Tibial nerve (tissue), 4 donors: Measurements from ENCODE around the gene CMC4. TPM values are rescaled to one million over a fixed set of nuclear protein-coding genes. Genes with fewer than 3 reads are reported as not detected.

ENCODE experiments used
- DNase-seq, 2 donors: peaks; one replicate each; pipeline ENCODE4 v3.0.0-alpha.2; 2019; ENCODE audit warnings: low spot score in 2 of 2
- H3K27ac ChIP-seq, 4 donors: fragments of 200-600 bp; sonication (generic) in 3 of 4; one replicate each; pipeline ENCODE4 v1.5.1; 2017 to 2019; ENCODE audit warnings: mild to moderate bottlenecking in 1 of 4
- H3K27me3 ChIP-seq, 2 donors: fragments of 200-600 bp; sonication (generic) in 1 of 2; one replicate each; pipeline versions ENCODE4 v1.5.1 to v1.6.0; 2017 to 2019
- H3K36me3 ChIP-seq, 3 donors: fragments of 200-600 bp; sonication (generic); one replicate each; pipeline ENCODE4 v1.5.1; 2018 to 2019
- H3K4me1 ChIP-seq, 4 donors: fragments of 200-600 bp; sonication (generic) in 3 of 4; one replicate each; pipeline ENCODE4 v1.5.1; 2017 to 2019
- H3K4me3 ChIP-seq, 4 donors: fragments of 200-600 bp; sonication (generic) in 3 of 4; one replicate each; pipeline ENCODE4 v1.5.1; 2017 to 2019; ENCODE audit warnings: mild to moderate bottlenecking in 1 of 4, moderate library complexity in 1 of 4
- H3K9me3 ChIP-seq, 4 donors: fragments of 200-600 bp; sonication (generic) in 3 of 4; one replicate each; pipeline ENCODE4 v1.5.1; 2017 to 2019
- CTCF ChIP-seq, 5 experiments: fragments of 200-600 bp in 3 of 5; fragments of 450-650 bp in 2 of 5; sonication (generic) in 3 of 5; IDR thresholded peaks; one replicate each; pipeline ENCODE4 v1.5.1; 2016 to 2019; ENCODE audit warnings: antibody characterized with exemption in 5 of 5, mild to moderate bottlenecking in 3 of 5, moderate library complexity in 2 of 5
- EP300 ChIP-seq, 2 donors: sonication (generic); formaldehyde crosslinking; IDR thresholded peaks; one replicate each; pipeline ENCODE4 v1.6.1; 2017; ENCODE audit warnings: antibody characterized with exemption in 2 of 2, mild to moderate bottlenecking in 1 of 2
- POLR2A ChIP-seq, 2 donors: fragments of 450-650 bp; IDR thresholded peaks; one replicate each; pipeline ENCODE4 v1.6.1; 2017; ENCODE audit warnings: antibody characterized with exemption in 2 of 2, mild to moderate bottlenecking in 2 of 2, moderate library complexity in 2 of 2
- WGBS, 2 donors: methylation state at CpG; one replicate each; pipeline ENCODE4 v1.1.5; 2018; 5-methylcytosine and 5-hydroxymethylcytosine counted together
- total RNA-seq, 4 donors: library from RNA; depleted of rRNA; stranded (reverse); fragments of >200 nt; gene quantifications; one replicate each; pipeline ENCODE4 v1.1.0, GENCODE V29; 2016

CMC4 gene
- total RNA-seq, 4 donors from 2014 or later: 22.2 to 27.0 (median 23.7) TPM

GRCh38 chrX:155065035-155065734 is 5.8 kb downstream of the CMC4 start:
- no peak for DNase-seq
- H3K27ac ChIP-seq: no peak overlapping the region

GRCh38 chrX:155061760-155062159 is 9.2 kb downstream of the CMC4 start:
- WGBS, 2 donors: 70 to 87% methylated on average over 4 of the region's 4 CpGs
- no peak overlapping the region for H3K27ac ChIP-seq
- no peak overlapping the region for H3K4me3 ChIP-seq
- peaks cover 0 to 12% (median 0%) of the 10 kb centered on the region in 4 donors for H3K4me1 ChIP-seq
- H3K9me3 ChIP-seq: no peaks in the 10 kb centered on the region
- H3K36me3 ChIP-seq: no peaks in the 10 kb centered on the region
- no peak for DNase-seq
- no peaks in the 10 kb centered on the region for H3K27me3 ChIP-seq
- TF ChIP-seq POLR2A (IDR thresholded peaks at IDR 0.05) (no peak), CTCF (IDR thresholded peaks at IDR 0.05) (no peak), EP300 (IDR thresholded peaks at IDR 0.05) (no peak)

More at GRCh38 chrX:155065035-155065734, 5.8 kb downstream of the CMC4 start:
- no peak for TF ChIP-seq CTCF (IDR thresholded peaks at IDR 0.05)
- no peak for TF ChIP-seq POLR2A (IDR thresholded peaks at IDR 0.05)
- no peak for TF ChIP-seq EP300 (IDR thresholded peaks at IDR 0.05)
- Histone ChIP-seq H3K36me3 (no peaks in the 10 kb centered on the region), H3K4me1 (peaks cover 0 to 18% (median 0%) of the 10 kb centered on the region in 4 donors), H3K27me3 (no peaks in the 10 kb centered on the region), H3K9me3 (no peaks in the 10 kb centered on the region), H3K4me3 (no peak overlapping the region)
- WGBS, 2 donors: 83 to 84% methylated on average over 7 to 8 of the region's 8 CpGs

- DNase-seq: peak; percentile 36 to 37
- Histone ChIP-seq H3K27ac (peak overlapping the region in 3 of 4 donors; percentile 11 to 50 (median 19)), H3K4me1 (peaks cover 0 to 12% (median 0%) of the 10 kb centered on the region in 4 donors), H3K36me3 (no peaks in the 10 kb centered on the region), H3K4me3 (no peak overlapping the region), H3K9me3 (no peaks in the 10 kb centered on the region), H3K27me3 (no peaks in the 10 kb centered on the region)
- 13 to 33% methylated on average over 16 to 24 of the region's 25 CpGs for WGBS, 2 donors
- TF ChIP-seq CTCF (IDR thresholded peaks at IDR 0.05) (peak; percentile 53 to 81 (median 76)), POLR2A (IDR thresholded peaks at IDR 0.05) (no peak), EP300 (IDR thresholded peaks at IDR 0.05) (peak in 1 of 2 donors; percentile 9)
These were observed 13.8 kb downstream of the CMC4 start for GRCh38 chrX:155056877-155057792.

GRCh38 chrX:155056471-155056870 is 14.5 kb downstream of the CMC4 start:
- Histone ChIP-seq H3K9me3 (no peaks in the 10 kb centered on the region), H3K4me1 (peaks cover 0 to 12% (median 0%) of the 10 kb centered on the region in 4 donors), H3K27ac (no peak overlapping the region), H3K36me3 (no peaks in the 10 kb centered on the region), H3K4me3 (no peak overlapping the region), H3K27me3 (no peaks in the 10 kb centered on the region)
- no peak for TF ChIP-seq POLR2A (IDR thresholded peaks at IDR 0.05)
- no peak for TF ChIP-seq EP300 (IDR thresholded peaks at IDR 0.05)
- TF ChIP-seq CTCF (IDR thresholded peaks at IDR 0.05): no peak
- no peak for DNase-seq
- 60 to 95% methylated on average over 1 of the region's 1 CpG for WGBS, 2 donors
